Neural cell (in vitro differentiated cells): ENCODE data around the gene ANXA4.

Experiments
- EZH2 ChIP-seq: fragments of 200-600, 300-800 bp; shearing (Covaris generic), sonication (generic); IDR thresholded peaks from 2 replicates; pipeline ENCODE4 v1.6.1; 2014; ENCODE audit warnings: antibody characterized with exemption, low read length, borderline replicate concordance, mild to moderate bottlenecking; ENCODE audit not compliant: insufficient read depth, poor library complexity, severe bottlenecking
- TF ChIP-seq, protein P1 (sequence below): fragments of 450-650 bp; IDR thresholded peaks from 2 replicates; pipeline ENCODE4 v1.5.1; 2014; ENCODE audit warnings: antibody characterized with exemption, mild to moderate bottlenecking, moderate library complexity; ENCODE audit not compliant: poor library complexity, severe bottlenecking
- TF ChIP-seq, protein P2 (sequence below): IDR thresholded peaks from 2 replicates; pipeline ENCODE4 v1.6.1; 2012; ENCODE audit warnings: borderline replicate concordance

- TF ChIP-seq, protein P1, sequence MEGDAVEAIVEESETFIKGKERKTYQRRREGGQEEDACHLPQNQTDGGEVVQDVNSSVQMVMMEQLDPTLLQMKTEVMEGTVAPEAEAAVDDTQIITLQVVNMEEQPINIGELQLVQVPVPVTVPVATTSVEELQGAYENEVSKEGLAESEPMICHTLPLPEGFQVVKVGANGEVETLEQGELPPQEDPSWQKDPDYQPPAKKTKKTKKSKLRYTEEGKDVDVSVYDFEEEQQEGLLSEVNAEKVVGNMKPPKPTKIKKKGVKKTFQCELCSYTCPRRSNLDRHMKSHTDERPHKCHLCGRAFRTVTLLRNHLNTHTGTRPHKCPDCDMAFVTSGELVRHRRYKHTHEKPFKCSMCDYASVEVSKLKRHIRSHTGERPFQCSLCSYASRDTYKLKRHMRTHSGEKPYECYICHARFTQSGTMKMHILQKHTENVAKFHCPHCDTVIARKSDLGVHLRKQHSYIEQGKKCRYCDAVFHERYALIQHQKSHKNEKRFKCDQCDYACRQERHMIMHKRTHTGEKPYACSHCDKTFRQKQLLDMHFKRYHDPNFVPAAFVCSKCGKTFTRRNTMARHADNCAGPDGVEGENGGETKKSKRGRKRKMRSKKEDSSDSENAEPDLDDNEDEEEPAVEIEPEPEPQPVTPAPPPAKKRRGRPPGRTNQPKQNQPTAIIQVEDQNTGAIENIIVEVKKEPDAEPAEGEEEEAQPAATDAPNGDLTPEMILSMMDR: no peak
- TF ChIP-seq, protein P2, sequence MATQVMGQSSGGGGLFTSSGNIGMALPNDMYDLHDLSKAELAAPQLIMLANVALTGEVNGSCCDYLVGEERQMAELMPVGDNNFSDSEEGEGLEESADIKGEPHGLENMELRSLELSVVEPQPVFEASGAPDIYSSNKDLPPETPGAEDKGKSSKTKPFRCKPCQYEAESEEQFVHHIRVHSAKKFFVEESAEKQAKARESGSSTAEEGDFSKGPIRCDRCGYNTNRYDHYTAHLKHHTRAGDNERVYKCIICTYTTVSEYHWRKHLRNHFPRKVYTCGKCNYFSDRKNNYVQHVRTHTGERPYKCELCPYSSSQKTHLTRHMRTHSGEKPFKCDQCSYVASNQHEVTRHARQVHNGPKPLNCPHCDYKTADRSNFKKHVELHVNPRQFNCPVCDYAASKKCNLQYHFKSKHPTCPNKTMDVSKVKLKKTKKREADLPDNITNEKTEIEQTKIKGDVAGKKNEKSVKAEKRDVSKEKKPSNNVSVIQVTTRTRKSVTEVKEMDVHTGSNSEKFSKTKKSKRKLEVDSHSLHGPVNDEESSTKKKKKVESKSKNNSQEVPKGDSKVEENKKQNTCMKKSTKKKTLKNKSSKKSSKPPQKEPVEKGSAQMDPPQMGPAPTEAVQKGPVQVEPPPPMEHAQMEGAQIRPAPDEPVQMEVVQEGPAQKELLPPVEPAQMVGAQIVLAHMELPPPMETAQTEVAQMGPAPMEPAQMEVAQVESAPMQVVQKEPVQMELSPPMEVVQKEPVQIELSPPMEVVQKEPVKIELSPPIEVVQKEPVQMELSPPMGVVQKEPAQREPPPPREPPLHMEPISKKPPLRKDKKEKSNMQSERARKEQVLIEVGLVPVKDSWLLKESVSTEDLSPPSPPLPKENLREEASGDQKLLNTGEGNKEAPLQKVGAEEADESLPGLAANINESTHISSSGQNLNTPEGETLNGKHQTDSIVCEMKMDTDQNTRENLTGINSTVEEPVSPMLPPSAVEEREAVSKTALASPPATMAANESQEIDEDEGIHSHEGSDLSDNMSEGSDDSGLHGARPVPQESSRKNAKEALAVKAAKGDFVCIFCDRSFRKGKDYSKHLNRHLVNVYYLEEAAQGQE: no peak
- no peak for TF ChIP-seq EZH2
Measured at GRCh38 chr2:69755862-69756467, 14.0 kb downstream of the ANXA4 start.
